SK-N-SH (cell line): Measurements from ENCODE around the gene ECSCR.

Experiments used
- CHD2 ChIP-seq: fragments of 150-350 bp; IDR thresholded peaks from 2 replicates; pipeline ENCODE4 v1.6.1; 2018; ENCODE audit warnings: low read length; ENCODE audit not compliant: partially characterized antibody
- CTCF ChIP-seq: fragments of 200-600 bp; sonication (generic); IDR thresholded peaks from 2 replicates; pipeline ENCODE4 v1.6.1; 2017; ENCODE audit warnings: antibody characterized with exemption, mild to moderate bottlenecking, moderate library complexity
- FOXM1 ChIP-seq: IDR thresholded peaks from 2 replicates; pipeline ENCODE4 v1.4.0; 2012; ENCODE audit warnings: low read depth, mild to moderate bottlenecking
- MXI1 ChIP-seq: IDR thresholded peaks from 2 replicates; pipeline ENCODE4 v1.6.1; 2012; ENCODE audit warnings: mild to moderate bottlenecking, low read depth, low read length, improper control_type of control experiment
- NFIC ChIP-seq: IDR thresholded peaks from 2 replicates; pipeline ENCODE4 v1.4.0; 2012; ENCODE audit warnings: borderline replicate concordance
- POLR2AphosphoS5 ChIP-seq: IDR thresholded peaks from 2 replicates; pipeline ENCODE4 v1.6.1; 2012; ENCODE audit warnings: low read depth, low read length
- RFX5 ChIP-seq: IDR thresholded peaks from 2 replicates; pipeline ENCODE4 v1.6.1; 2012; ENCODE audit warnings: mild to moderate bottlenecking, improper control_type of control experiment, low read length
- SIN3A ChIP-seq: IDR thresholded peaks from 2 replicates; pipeline ENCODE4 v1.6.1; 2012; ENCODE audit warnings: low read depth, mild to moderate bottlenecking, low read length, moderate library complexity, borderline replicate concordance
- USF2 ChIP-seq: fragments of 150-350 bp; IDR thresholded peaks from 2 replicates; pipeline ENCODE4 v1.6.1; 2017; ENCODE audit warnings: antibody characterized with exemption, low read length, low read depth, borderline replicate concordance

- TF ChIP-seq CTCF (no peak), FOXM1 (no peak), USF2 (no peak), MXI1 (no peak), POLR2AphosphoS5 (no peak), SIN3A (no peak), RFX5 (no peak), CHD2 (no peak), NFIC (no peak)
These were observed 3.7 kb downstream of the ECSCR start for GRCh38 chr5:139458580-139459407.
